Stimulated activated CD8-positive, alpha-beta memory T cell treated with anti-CD3 and anti-CD28 coated beads, Interleukin-2, amount 100 ng/mL, for 1 hour (primary cell): Measurements from ENCODE around the gene TMEM9.

Experiments
- DNase-seq, 2 donors: peaks; one replicate each; pipeline ENCODE4 v3.0.0-alpha.2; 2020; ENCODE audit warnings: low read depth in 2 of 2

TMEM9 gene

GRCh38 chr1:201108614-201109013 is 45.7 kb downstream of the TMEM9 start:
- no peak for DNase-seq

GRCh38 chr1:201105688-201106087 is 48.6 kb downstream of the TMEM9 start:
- DNase-seq = no peak

DNA sequence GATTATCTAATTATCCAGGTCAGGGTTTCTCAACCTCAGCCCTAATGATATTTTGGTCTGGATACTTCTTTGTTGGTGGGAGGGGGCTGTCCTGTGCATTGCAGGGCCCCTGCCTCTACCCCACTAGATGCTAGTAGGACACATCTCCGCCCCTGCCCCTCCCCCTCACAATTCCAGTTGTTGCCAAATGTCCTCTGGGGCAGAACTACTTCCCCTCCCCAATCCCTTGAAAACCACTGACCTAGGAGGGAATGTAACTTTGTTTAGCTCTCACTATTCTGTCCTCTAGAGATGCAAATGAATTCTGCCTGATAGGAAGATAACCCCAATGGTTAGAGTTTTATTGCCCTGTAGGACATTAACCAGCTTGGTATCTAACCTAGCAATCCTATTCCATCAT is 50.1 kb downstream of the TMEM9 start:
- DNase-seq = no peak

- DNase-seq = no peak
These were observed 50.6 kb downstream of the TMEM9 start for GRCh38 chr1:201103666-201104065.

DNA sequence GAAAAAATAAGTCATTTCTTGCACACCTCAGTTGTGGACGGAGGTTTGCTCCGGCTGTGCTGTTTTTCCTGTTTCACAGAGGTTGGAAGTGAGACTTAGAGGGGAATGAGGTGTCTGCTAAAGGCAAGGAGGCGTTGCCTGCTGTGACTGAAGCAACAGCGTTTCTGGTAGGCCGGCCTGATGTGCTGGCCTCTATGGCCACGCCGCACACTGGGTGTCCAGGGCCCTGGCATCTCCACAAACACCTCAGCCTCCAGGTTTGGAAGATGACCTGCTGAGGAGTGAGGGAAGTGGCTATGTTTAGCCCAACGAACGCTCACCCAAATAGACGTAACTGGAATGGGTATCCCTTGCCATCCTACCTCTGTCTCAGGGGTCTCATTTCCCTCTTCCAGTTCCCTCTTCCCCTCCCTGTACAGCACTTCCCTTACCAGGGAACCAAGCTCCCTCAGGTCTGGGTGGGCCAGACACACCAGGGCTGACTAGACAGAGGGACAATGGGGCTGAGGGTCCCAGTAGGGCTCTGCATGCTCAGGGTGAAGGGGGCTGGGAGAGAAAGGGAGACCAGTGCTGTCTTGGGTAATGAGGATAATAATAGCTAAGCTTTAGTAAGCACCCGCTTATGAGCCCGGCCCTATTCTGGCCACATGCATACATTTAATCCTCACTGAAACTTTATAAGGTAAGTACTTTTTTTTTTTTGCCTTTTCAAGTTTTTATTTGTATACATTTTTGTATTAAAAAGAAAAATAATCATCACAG is 53.9 kb downstream of the TMEM9 start:
- DNase-seq = no peak

- no peak for DNase-seq
These were observed 55.1 kb downstream of the TMEM9 start for GRCh38 chr1:201098992-201099677.

DNA sequence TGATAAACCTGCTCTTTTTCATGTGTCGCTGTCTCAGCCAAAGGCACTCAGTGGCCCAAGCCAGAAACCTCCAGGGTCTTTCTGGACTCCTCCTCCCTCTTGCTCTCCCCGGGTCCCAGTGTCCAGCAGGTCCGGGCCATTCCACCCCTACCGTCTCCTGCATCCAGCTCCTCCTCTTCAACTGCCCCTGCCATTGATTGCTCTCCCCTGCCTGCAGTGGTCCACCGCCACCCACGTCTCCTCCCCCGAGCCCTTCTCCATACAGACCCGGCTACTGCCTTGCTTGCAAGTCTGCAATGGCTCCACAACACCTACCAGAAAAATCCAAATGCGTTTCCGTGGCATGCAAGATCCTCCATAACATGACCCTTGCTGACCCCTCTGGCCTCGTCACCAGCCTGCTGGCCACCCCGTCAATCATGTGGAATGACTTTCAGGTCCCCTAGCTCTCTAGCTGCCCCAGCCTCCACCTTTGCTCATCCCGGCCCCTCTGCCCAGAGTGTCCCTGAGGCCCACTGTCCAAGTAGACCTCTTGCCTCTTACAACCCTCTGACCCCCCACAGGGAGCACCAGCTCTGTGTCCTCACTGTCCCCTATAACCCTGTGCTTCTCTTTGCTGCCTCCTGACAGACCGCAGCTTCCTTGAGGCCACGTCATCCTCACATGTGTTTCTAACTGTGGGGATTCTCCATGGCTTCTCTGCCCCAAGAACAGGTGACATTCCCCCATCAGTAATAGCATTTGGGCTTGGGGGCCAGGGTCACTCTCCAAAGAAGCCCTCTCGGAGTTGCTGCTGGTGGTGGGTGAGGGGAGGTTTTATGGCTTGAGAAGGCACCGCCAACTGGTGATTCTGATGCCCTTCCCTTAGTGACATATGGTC is 57.1 kb downstream of the TMEM9 start:
- no peak for DNase-seq

DNA sequence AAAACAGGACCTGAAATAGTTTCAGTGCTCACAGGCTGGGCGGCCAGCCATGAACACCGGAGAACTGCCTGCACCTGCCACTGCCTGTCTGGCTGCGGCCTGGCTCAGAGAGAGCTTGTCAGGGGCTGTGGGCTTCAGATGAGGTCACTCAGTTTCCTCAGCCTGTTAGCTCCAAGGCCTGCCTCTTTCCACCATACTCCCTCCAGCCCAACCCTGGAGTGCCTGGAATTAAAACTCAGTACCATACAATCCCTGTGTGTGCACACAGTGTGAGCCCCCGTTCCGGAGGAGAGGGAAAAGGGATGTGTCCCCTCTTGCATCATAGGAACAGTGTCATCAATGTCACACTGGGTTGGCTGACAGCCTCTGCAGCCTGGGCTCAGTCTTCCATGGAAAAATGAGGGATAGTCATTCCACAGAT is 58.2 kb downstream of the TMEM9 start:
- no peak for DNase-seq

DNA sequence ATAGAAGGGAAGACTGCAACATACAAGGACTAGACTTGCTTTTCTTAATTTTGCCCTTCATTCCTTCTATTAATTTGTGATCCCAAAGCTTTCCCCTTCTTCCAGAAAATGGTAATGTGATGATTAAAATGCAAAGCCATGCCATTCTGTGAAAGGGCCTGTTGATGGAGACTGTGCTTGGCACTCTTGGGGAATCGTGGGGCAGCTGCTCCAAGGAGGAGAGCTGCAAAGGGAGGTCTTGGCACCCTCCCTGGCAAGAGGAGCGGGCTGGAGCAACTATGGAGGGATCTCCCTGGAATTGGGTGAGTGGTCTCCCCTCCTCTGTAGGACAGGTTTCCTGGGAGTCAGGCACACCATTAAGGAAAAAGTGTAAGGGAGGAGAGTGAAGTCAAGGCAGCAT is 58.7 kb downstream of the TMEM9 start:
- DNase-seq = no peak

DNA sequence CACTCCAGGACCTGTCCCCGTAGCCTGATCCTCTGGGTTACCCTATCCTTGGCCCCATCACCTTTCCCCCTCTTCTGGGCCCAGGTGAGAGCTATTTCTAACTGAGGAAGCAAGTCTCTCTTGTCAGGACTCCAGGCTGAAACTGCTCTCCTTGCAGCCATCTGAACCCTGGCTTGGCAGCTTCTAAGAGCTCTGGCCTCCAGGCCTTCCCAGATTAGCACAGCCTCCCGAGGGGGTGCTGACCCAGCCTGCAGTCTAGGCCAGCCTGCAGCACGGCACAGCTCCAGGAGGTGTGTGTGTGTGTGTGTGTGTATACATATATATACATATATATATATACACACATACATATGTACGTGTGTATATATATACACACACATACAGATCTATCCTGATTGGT is 59.4 kb downstream of the TMEM9 start:
- DNase-seq = no peak

DNA sequence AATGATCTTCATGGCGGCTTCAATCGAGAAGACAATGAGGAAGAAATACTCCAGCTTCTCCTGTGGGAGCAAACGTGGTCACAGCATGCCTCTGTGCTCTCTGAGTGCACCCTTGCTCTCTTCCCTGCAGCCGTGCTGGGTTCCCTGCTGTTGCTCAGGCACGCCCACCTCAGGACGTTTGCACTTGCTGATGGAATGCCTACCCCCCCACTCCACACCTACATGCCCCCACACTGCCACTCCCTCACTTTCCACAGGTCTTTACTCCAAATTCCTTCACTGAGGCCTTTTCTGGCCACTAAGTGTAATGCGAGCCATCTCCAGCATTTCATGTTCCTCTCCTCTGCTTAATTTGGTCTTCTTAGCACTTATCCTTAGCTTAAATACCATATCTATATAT is 60.3 kb downstream of the TMEM9 start:
- no peak for DNase-seq

- no peak for DNase-seq
These were observed 60.7 kb downstream of the TMEM9 start for GRCh38 chr1:201093561-201093960.

- no peak for DNase-seq
These were observed 61.5 kb downstream of the TMEM9 start for GRCh38 chr1:201092738-201093137.

DNA sequence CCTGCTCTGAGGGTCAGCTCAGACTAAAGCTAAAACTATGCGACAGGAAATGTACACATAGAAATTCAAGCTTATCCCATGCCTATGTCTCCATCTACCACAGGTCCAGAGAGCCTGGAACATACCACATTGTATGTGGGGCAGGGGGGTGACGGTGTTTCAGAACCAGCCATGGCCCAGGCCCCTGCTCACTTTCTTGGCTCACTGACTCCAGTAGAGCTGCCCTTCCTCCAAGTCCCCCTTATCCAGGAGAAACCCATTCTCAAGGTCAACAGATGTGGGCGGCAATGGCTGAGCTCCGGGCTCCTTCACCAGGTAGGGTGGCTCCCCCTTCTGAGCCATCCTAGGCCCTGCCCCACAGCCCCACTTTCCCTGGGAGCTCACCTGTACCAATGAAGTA is 63.0 kb downstream of the TMEM9 start:
- DNase-seq = no peak

- DNase-seq = no peak
These were observed 63.7 kb downstream of the TMEM9 start for GRCh38 chr1:201090541-201090940.

GRCh38 chr1:201089596-201089995 is 64.7 kb downstream of the TMEM9 start:
- no peak for DNase-seq

- DNase-seq = no peak
These were observed 65.3 kb downstream of the TMEM9 start for GRCh38 chr1:201088901-201089525.

GRCh38 chr1:201088395-201088794 is 65.9 kb downstream of the TMEM9 start:
- DNase-seq = no peak

- DNase-seq = peak in 1 of 2 donors; percentile 6
These were observed 68.2 kb downstream of the TMEM9 start for GRCh38 chr1:201085902-201086735.
